GM18870 (cell line): ENCODE results near the gene HTT.
"Not testable (repeated sequence)": the region's sequence is repeated elsewhere in the genome, so short reads cannot be mapped to it uniquely, and the experiment has no call there.

Experiments
- ATAC-seq: cut with Tn5 transposase; IDR thresholded peaks from one replicate; pipeline ENCODE4 v1.9.1; 2021; ENCODE audit warnings: moderate library complexity; ENCODE audit not compliant: unreplicated experiment

The HTT gene

GRCh38 chr4:3044870-3045819 is 29.3 kb upstream of the HTT start:
- no peak for ATAC-seq

- no peak for ATAC-seq
Observed at GRCh38 chr4:3046162-3046561, 28.3 kb upstream of the HTT start.

GRCh38 chr4:3046623-3047022 is 27.9 kb upstream of the HTT start:
- no peak for ATAC-seq

GRCh38 chr4:3047464-3048286 is 26.8 kb upstream of the HTT start:
- peak; percentile 77 for ATAC-seq

- not testable (repeated sequence) for ATAC-seq
Observed at GRCh38 chr4:3051141-3051897, 23.2 kb upstream of the HTT start.

GRCh38 chr4:3054169-3054759 is 20.2 kb upstream of the HTT start:
- ATAC-seq, result no peak

GRCh38 chr4:3059943-3060342 is 14.5 kb upstream of the HTT start:
- ATAC-seq, result no peak

- ATAC-seq, result no peak
Observed at GRCh38 chr4:3060946-3061345, 13.5 kb upstream of the HTT start.

GRCh38 chr4:3062471-3062870 is 12.0 kb upstream of the HTT start:
- ATAC-seq, result no peak

- ATAC-seq, result no peak
Observed at GRCh38 chr4:3065551-3065950, 8.9 kb upstream of the HTT start.

- no peak for ATAC-seq
Observed at GRCh38 chr4:3066836-3067400, 7.6 kb upstream of the HTT start.

- no peak for ATAC-seq
Observed at GRCh38 chr4:3067473-3068001, 6.9 kb upstream of the HTT start.

GRCh38 chr4:3069661-3070199 is 4.8 kb upstream of the HTT start:
- no peak for ATAC-seq

- ATAC-seq, result no peak
Observed at GRCh38 chr4:3070709-3071500, 3.6 kb upstream of the HTT start.

GRCh38 chr4:3071811-3072210 is 2.7 kb upstream of the HTT start:
- no peak for ATAC-seq

GRCh38 chr4:3073158-3074077 is 1.1 kb upstream of the HTT start:
- ATAC-seq, result no peak

GRCh38 chr4:3074846-3075651 is 568 bp downstream of the HTT start:
- peak; percentile 0 for ATAC-seq
